Measurements from ENCODE around the gene CENPO. TPM values are rescaled to one million over a fixed set of nuclear protein-coding genes. Genes with fewer than 3 reads are reported as not detected.
A peak's percentile ranks its signal among the peaks of the same experiment; 100 is the strongest.
"Not testable (repeated sequence)": the region's sequence is repeated elsewhere in the genome, so short reads cannot be mapped to it uniquely, and the experiment has no call there.

The CENPO gene
- total RNA-seq, 1 donor = 8.0 TPM

- Histone ChIP-seq H3K4me2 (ENCODE audit: insufficient read depth, low read length) (peak overlapping the region; percentile 82), H3K4me1 (ENCODE audit: insufficient read depth, low read length) (peaks cover 14% of the 10 kb centered on the region), H3K27ac (ENCODE audit: low read depth, low read length) (peak overlapping the region; percentile 96), H4K20me1 (ENCODE audit: insufficient read depth, low read length) (no peaks in the 10 kb centered on the region), H3K4me3 (ENCODE audit: insufficient read depth, low read length) (peak overlapping the region; percentile 89), H3K9me3 (ENCODE audit: low read depth, low read length) (no peaks in the 10 kb centered on the region), H3K27me3 (ENCODE audit: insufficient read depth, low read length) (no peaks in the 10 kb centered on the region), H3K36me3 (ENCODE audit: insufficient read depth, low read length) (peaks cover 8% of the 10 kb centered on the region), H2AFZ (ENCODE audit: low read length) (peak overlapping the region; percentile 91), H3K79me2 (ENCODE audit: insufficient read depth, low read length) (peaks cover 54% of the 10 kb centered on the region)
- no peak for DNase-seq (ENCODE audit: insufficient read length, low spot score, missing footprints)
- no peak for TF ChIP-seq CTCF (IDR thresholded peaks at IDR 0.05; ENCODE audit: extremely low read depth, low read depth, low read length)
Measured at GRCh38 chr2:24793761-24794435, 673 bp downstream of the CENPO start.

- H2AFZ ChIP-seq (ENCODE audit: low read length) = no peak overlapping the region
- H3K27me3 ChIP-seq (ENCODE audit: insufficient read depth, low read length) = no peaks in the 10 kb centered on the region
- peaks cover 8% of the 10 kb centered on the region for H3K4me1 ChIP-seq (ENCODE audit: insufficient read depth, low read length)
- H3K27ac ChIP-seq (ENCODE audit: low read depth, low read length) = no peak overlapping the region
- no peak overlapping the region for H3K4me2 ChIP-seq (ENCODE audit: insufficient read depth, low read length)
- peaks cover 69% of the 10 kb centered on the region for H3K79me2 ChIP-seq (ENCODE audit: insufficient read depth, low read length)
- no peak for DNase-seq (ENCODE audit: insufficient read length, low spot score, missing footprints)
- TF ChIP-seq CTCF (IDR thresholded peaks at IDR 0.05; ENCODE audit: extremely low read depth, low read depth, low read length) = no peak
- H3K36me3 ChIP-seq (ENCODE audit: insufficient read depth, low read length) = peaks cover 9% of the 10 kb centered on the region
- no peaks in the 10 kb centered on the region for H3K9me3 ChIP-seq (ENCODE audit: low read depth, low read length)
- no peak overlapping the region for H3K4me3 ChIP-seq (ENCODE audit: insufficient read depth, low read length)
- H4K20me1 ChIP-seq (ENCODE audit: insufficient read depth, low read length) = no peaks in the 10 kb centered on the region
Measured at GRCh38 chr2:24797644-24798043, 4.4 kb downstream of the CENPO start.

- DNase-seq (ENCODE audit: insufficient read length, low spot score, missing footprints); H3K27ac ChIP-seq (ENCODE audit: low read depth, low read length); H4K20me1 ChIP-seq (ENCODE audit: insufficient read depth, low read length); H3K36me3 ChIP-seq (ENCODE audit: insufficient read depth, low read length); H3K9me3 ChIP-seq (ENCODE audit: low read depth, low read length); H3K4me1 ChIP-seq (ENCODE audit: insufficient read depth, low read length); H3K4me3 ChIP-seq (ENCODE audit: insufficient read depth, low read length); H3K4me2 ChIP-seq (ENCODE audit: insufficient read depth, low read length); H2AFZ ChIP-seq (ENCODE audit: low read length); H3K27me3 ChIP-seq (ENCODE audit: insufficient read depth, low read length): not testable (repeated sequence)
- H3K79me2 ChIP-seq (ENCODE audit: insufficient read depth, low read length) = peaks cover 49% of the 10 kb centered on the region
Measured at GRCh38 chr2:24800487-24800886, 7.3 kb downstream of the CENPO start.

GRCh38 chr2:24805811-24806660, 12.8 kb downstream of the CENPO start:
- peaks cover 59% of the 10 kb centered on the region for H3K79me2 ChIP-seq (ENCODE audit: insufficient read depth, low read length)
- H4K20me1 ChIP-seq (ENCODE audit: insufficient read depth, low read length); DNase-seq (ENCODE audit: insufficient read length, low spot score, missing footprints); H3K4me3 ChIP-seq (ENCODE audit: insufficient read depth, low read length); H3K27me3 ChIP-seq (ENCODE audit: insufficient read depth, low read length); H3K4me2 ChIP-seq (ENCODE audit: insufficient read depth, low read length); H2AFZ ChIP-seq (ENCODE audit: low read length); H3K9me3 ChIP-seq (ENCODE audit: low read depth, low read length); H3K36me3 ChIP-seq (ENCODE audit: insufficient read depth, low read length); H3K4me1 ChIP-seq (ENCODE audit: insufficient read depth, low read length): not testable (repeated sequence)
- peak overlapping the region; percentile 31 for H3K27ac ChIP-seq (ENCODE audit: low read depth, low read length)

GRCh38 chr2:24806661-24807036, 13.4 kb downstream of the CENPO start:
- H2AFZ ChIP-seq (ENCODE audit: low read length) = no peak overlapping the region
- no peak overlapping the region for H3K4me3 ChIP-seq (ENCODE audit: insufficient read depth, low read length)
- no peaks in the 10 kb centered on the region for H4K20me1 ChIP-seq (ENCODE audit: insufficient read depth, low read length)
- H3K79me2 ChIP-seq (ENCODE audit: insufficient read depth, low read length) = peaks cover 58% of the 10 kb centered on the region
- H3K27ac ChIP-seq (ENCODE audit: low read depth, low read length) = peak overlapping the region; percentile 31
- no peaks in the 10 kb centered on the region for H3K9me3 ChIP-seq (ENCODE audit: low read depth, low read length)
- no peaks in the 10 kb centered on the region for H3K36me3 ChIP-seq (ENCODE audit: insufficient read depth, low read length)
- no peak for TF ChIP-seq CTCF (IDR thresholded peaks at IDR 0.05; ENCODE audit: extremely low read depth, low read depth, low read length)
- peaks cover 2% of the 10 kb centered on the region for H3K4me1 ChIP-seq (ENCODE audit: insufficient read depth, low read length)
- no peak overlapping the region for H3K4me2 ChIP-seq (ENCODE audit: insufficient read depth, low read length)
- no peak for DNase-seq (ENCODE audit: insufficient read length, low spot score, missing footprints)
- no peaks in the 10 kb centered on the region for H3K27me3 ChIP-seq (ENCODE audit: insufficient read depth, low read length)
